NCI-H1436 treated with DMSO at 0.1 percent for 48 hours (cell line): ENCODE measurements around the gene PIGS.

Experiments used
- DNase-seq: peaks from one replicate; lab custom pipeline; 2025; lab: John Stamatoyannopoulos, UW

Gene PIGS

GRCh38 chr17:28506763-28507487 lies 64.4 kb downstream of the PIGS start:
- no peak for DNase-seq

- no peak for DNase-seq
Observed at GRCh38 chr17:28505986-28506665, 65.2 kb downstream of the PIGS start, which contains the start of gene FOXN1. Gene FOXN1, plus strand, starts transcription at chr17:28506348. Its CDS starts 17,622 bp downstream, at chr17:28523970.

GRCh38 chr17:28503420-28503819 lies 67.9 kb downstream of the PIGS start:
- no peak for DNase-seq
